Prostate gland (tissue), 2 donors: ENCODE data around the gene DYNC1I1.

Experiments
- CTCF ChIP-seq, 4 experiments: fragments of 200-600 bp in 2 of 4; fragments of 450-650 bp in 2 of 4; sonication (generic) in 2 of 4; IDR thresholded peaks; 1 replicate in 3 of 4; 2 replicates in 1 of 4; pipeline ENCODE4 v1.5.1; 2016 to 2019; ENCODE audit warnings: antibody characterized with exemption in 4 of 4, mild to moderate bottlenecking in 2 of 4, moderate library complexity in 2 of 4
- POLR2A ChIP-seq: fragments of 450-650 bp; IDR thresholded peaks from one replicate; pipeline ENCODE4 v1.6.1; 2016; ENCODE audit warnings: antibody characterized with exemption, mild to moderate bottlenecking

GRCh38 chr7:96118449-96119001 is 346.2 kb downstream of the DYNC1I1 start:
- TF ChIP-seq POLR2A (no peak), CTCF (IDR thresholded peaks at IDR 0.05) (no peak)
